GM19025 (cell line): ENCODE data around the gene WWOX.

Source experiments
- ATAC-seq: cut with Tn5 transposase; IDR thresholded peaks from one replicate; pipeline ENCODE4 v1.9.1; 2021; ENCODE audit warnings: mild to moderate bottlenecking, low read depth, moderate library complexity; ENCODE audit not compliant: unreplicated experiment

The WWOX gene

DNA sequence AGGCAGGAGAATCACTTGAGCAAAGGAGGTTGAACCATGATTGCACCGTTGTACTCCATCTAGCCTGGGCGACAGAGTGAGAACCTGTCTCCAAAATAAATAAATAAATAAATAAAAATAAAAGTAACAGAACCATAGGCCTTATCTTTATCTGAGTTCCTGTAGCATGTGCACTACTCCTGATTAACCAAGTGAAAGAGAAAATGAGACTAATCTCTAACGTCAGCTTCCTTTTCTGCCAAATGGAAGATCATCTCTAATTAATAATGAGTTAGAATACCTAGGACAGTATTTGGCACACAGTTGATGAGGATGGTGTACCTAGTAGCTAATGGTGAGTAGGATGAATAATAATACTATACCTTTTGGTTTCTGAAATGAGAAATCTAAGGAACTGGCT lies 520.4 kb downstream of the WWOX start:
- ATAC-seq = no peak

GRCh38 chr16:78620291-78620690 lies 520.8 kb downstream of the WWOX start:
- no peak for ATAC-seq

DNA sequence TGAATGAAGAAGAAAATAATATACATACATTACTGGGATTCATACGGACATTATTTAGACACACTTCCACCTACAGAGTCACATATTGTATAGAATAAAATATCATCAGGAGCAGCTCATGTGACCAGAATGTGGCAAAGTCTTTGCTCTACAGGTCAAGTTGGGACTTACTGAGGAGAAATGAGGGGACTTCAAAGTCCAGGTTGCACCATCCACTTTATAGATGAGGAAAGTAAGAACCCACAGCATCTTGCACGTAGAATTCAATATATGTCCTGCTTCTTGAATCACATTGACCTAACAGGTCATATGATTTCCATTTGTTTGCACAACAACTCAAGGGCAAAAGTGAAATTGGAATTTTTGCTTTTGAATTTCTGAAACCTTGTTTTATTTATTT lies 524.3 kb downstream of the WWOX start:
- ATAC-seq = no peak

DNA sequence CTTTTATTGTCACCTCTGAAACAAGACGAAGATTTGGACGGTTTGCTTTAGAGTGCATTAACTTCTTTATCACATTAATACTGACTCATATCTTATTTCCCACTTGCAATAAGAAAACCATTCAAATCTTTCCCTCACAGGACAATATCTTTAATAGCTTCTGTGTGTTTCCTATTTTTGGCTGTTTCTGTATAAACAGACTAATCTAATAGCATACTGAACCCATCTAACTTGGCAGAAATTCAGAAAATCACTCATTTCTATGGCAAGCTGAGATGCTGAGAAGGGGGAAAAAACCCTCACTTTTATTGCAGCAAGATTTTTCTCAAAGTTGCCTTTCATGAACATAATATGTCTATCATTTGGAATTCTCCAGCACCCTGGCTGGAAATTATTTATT lies 524.9 kb downstream of the WWOX start:
- no peak for ATAC-seq

GRCh38 chr16:78628461-78629045 lies 529.1 kb downstream of the WWOX start:
- no peak for ATAC-seq

DNA sequence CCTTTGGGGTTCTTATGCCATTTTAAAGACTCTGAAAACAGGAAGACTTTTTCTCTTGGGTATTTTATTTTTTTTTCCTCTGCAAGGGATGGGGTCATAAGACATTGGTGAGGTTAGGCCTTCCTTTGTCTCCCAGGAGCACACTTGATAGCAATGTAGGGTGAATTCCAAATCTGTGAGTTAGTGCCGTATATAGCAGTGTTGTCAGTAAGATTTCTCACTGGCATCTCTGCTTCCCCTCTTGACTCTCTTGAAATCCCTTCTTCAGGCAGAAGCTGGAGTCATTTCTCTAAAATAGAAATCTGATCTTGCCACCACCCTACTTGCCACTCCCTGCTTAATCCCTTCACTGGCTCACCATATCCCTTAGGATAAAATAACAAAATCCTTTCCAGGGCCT lies 529.7 kb downstream of the WWOX start:
- ATAC-seq = no peak

DNA sequence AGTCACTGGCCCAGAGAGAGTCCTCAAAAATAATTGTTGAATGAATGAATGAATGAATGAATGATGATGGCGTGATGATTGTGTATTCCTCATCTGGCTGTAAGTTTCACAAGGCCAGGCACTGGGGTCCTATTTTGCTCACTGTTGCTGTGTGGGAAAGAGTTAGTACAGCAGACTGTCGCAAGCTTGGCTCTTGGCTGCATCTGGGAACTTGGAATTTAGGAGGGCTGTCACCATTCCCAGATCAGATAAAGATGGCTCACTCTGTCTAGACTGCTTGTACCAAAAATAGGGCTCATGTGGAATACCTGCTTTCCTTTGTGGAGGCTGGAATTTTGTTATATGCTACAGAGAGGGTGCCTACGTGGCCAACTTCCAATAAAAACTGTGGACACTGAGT lies 530.6 kb downstream of the WWOX start:
- ATAC-seq = no peak

DNA sequence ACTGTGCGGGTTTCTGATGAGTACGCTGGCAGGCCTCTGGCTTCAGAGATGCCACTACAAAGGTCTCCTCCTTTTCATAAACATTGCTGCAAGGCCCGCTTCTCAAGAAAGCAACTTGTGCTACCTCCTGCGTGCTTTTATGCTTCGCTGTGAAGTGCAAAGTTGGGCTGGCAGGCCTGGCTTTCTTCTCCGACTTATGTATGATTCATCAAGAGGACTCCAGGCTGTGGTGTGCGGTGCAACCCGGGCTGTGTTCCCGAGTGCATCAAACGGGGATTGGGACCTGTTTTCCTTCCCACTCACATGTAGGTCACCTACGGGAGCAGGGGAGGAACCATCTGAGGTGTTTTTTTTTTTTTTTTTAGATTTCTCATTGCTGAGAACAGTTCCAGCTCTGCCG lies 534.1 kb downstream of the WWOX start:
- no peak for ATAC-seq

DNA sequence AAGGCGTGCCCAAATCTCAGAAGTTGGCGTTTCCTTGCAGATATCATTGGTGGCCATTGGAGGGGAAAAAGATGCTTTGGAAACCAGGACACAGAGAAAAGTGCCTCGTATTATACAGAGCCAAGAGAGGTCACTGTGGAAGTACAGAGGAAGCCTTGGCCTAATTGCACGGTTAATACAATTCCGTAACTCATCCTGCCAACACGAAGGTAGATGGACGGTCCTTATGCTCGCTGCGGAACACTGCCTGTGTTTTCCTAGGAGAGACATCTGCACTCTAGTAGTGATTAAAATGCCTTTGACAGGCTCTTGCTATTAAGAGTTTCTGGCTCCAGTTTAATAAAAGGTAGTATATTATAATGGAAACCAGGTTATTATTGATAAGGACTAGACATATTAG lies 536.4 kb downstream of the WWOX start:
- ATAC-seq = no peak

DNA sequence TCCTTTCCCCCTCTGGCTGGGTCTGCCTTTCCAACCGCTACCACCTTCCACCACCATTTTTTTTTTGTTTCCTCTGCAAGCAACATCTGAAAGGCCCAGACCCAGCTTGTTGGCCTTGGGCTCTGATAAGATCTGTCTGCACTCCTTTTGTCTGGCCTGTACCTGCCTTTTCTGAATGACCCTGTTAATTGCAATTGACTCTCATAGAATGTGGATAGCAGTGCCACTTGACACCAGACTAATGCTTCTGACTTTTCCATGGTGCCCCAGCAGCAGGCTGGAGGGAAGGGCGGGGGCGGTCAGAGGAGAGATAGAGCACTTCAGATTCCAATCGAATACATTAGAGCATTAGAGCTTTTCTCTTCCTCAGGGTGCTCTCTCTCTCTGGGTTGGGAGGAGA lies 538.9 kb downstream of the WWOX start:
- ATAC-seq = no peak

DNA sequence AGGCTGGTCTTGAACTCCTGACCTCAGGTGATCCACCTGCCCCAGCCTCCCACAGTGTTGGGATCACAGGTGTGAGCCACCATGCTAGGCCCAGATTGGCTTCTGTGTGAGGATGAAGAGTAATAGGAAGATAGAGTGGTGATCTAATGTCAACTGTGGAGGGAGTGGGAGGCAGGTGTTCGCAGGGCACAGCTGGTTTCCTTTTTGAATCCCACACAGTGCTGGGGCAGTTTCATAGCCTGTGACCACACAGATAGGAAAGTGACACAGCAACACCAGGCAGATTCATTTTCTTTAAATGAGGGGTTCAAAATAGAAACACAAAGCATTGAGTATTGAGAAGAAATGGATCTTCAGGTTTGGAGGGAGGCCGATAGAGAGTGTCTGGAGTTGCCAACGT lies 540.3 kb downstream of the WWOX start:
- no peak for ATAC-seq

GRCh38 chr16:78640886-78641285 lies 541.4 kb downstream of the WWOX start:
- ATAC-seq = no peak

DNA sequence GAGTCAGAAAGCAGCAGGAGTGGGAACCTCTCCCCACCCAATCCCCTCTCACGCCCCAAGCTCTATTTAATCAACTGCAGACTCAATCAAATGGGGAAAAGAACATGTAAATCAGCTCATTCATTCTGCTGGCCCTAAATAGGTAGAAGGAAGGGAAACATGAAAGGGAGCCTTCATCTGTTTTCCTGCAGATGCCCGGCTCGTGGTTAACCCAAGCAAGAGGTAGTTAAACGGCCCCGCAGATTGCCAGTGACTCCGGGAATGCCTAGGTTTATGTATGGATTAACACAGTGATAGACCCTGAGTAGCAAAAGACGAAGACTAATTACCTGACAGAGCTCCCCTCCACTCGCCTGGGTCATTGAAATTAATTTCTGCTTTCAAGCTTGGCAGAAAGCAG lies 542.0 kb downstream of the WWOX start:
- ATAC-seq = no peak

GRCh38 chr16:78642621-78643285 lies 543.3 kb downstream of the WWOX start:
- ATAC-seq = no peak

DNA sequence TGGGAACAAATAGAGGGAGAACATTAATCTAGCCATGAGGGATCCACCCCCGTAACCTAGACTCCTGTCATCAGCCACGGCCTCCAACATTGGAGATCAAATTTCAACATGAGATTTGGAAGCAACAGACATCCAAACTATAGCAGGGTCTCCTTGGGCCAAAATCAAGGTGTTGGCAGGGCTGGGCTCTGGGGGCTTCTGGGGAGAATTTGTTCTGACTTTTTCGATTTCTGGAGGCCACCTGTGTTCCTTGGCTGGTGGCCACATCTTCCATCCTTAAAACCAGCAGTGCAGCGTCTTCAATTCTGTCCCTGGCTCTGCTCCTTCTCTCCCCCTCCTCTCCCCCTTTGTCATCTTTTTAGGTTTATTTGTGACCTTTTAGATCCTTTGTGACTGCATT lies 546.2 kb downstream of the WWOX start:
- ATAC-seq = no peak

- ATAC-seq = no peak
Measured at GRCh38 chr16:78647019-78647418, 547.6 kb downstream of the WWOX start.

GRCh38 chr16:78647491-78647890 lies 548.0 kb downstream of the WWOX start:
- ATAC-seq = no peak

GRCh38 chr16:78648517-78648916 lies 549.1 kb downstream of the WWOX start:
- ATAC-seq = no peak

- no peak for ATAC-seq
Measured at GRCh38 chr16:78650339-78651074, 551.1 kb downstream of the WWOX start.

- no peak for ATAC-seq
Measured at GRCh38 chr16:78654929-78655328, 555.5 kb downstream of the WWOX start.

GRCh38 chr16:78655331-78656113 lies 556.1 kb downstream of the WWOX start:
- ATAC-seq = no peak
